IPS-18a (cell line): ENCODE measurements around the gene COL26A1.
"Not testable (repeated sequence)": the region's sequence is repeated elsewhere in the genome, so short reads cannot be mapped to it uniquely, and the experiment has no call there.

Experiments used
- H3K27ac ChIP-seq: one replicate; pipeline ENCODE4 v1.5.1; 2013; ENCODE audit warnings: low read length
- H3K27me3 ChIP-seq: one replicate; pipeline ENCODE4 v1.6.1; 2013; ENCODE audit warnings: mild to moderate bottlenecking, low read length; ENCODE audit not compliant: control insufficient read depth, insufficient read depth
- H3K36me3 ChIP-seq: one replicate; pipeline ENCODE4 v1.6.1; 2013; ENCODE audit warnings: low read depth, low read length; ENCODE audit not compliant: control insufficient read depth
- H3K4me1 ChIP-seq: one replicate; pipeline ENCODE4 v1.6.1; 2013; ENCODE audit warnings: low read depth, low read length; ENCODE audit not compliant: control insufficient read depth
- H3K4me3 ChIP-seq: one replicate; pipeline ENCODE4 v1.5.1; 2013; ENCODE audit warnings: low read length
- H3K9ac ChIP-seq: one replicate; pipeline ENCODE4 v1.6.1; 2013; ENCODE audit warnings: mild to moderate bottlenecking, low read length, moderate library complexity
- H3K9me3 ChIP-seq: one replicate; pipeline ENCODE4 v1.6.1; 2013; ENCODE audit warnings: low read depth, low read length; ENCODE audit not compliant: control insufficient read depth

Gene COL26A1

GRCh38 chr7:101602484-101603241 lies 240.0 kb downstream of the COL26A1 start:
- Histone ChIP-seq H3K9ac (no peak overlapping the region), H3K4me1 (no peaks in the 10 kb centered on the region), H3K36me3 (no peaks in the 10 kb centered on the region), H3K4me3 (no peak overlapping the region), H3K27me3 (peaks cover 4% of the 10 kb centered on the region), H3K9me3 (no peaks in the 10 kb centered on the region), H3K27ac (no peak overlapping the region)

GRCh38 chr7:101604331-101604933 lies 241.8 kb downstream of the COL26A1 start:
- H3K36me3 ChIP-seq = no peaks in the 10 kb centered on the region
- no peak overlapping the region for H3K9ac ChIP-seq
- peaks cover 4% of the 10 kb centered on the region for H3K27me3 ChIP-seq

DNA sequence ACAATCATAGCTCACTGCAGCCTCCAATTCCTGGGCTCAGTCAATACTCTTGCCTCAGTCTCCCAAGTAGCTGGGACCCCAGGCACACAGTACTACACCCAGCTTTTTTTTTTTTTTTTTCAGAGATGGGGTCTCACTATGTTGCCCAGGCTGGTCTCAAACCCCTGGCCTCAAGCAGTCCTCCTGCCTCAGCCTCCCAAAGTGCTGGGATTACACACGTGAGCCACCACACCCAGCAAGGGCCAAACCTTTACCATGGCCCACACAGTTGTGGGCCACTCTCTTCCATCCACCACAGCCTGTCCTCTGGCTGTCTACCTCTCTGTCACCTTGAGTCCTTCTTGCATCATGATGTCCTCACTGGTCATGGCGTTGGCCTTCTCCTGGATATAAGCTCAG lies 242.3 kb downstream of the COL26A1 start:
- not testable (repeated sequence) for H3K27ac ChIP-seq, H3K9me3 ChIP-seq, H3K4me1 ChIP-seq, H3K27me3 ChIP-seq, H3K36me3 ChIP-seq, H3K9ac ChIP-seq, H3K4me3 ChIP-seq

More at GRCh38 chr7:101604331-101604933, 241.8 kb downstream of the COL26A1 start:
- H3K27ac ChIP-seq = no peak overlapping the region
- H3K9me3 ChIP-seq = no peaks in the 10 kb centered on the region
- peaks cover 6% of the 10 kb centered on the region for H3K4me1 ChIP-seq
- no peak overlapping the region for H3K4me3 ChIP-seq

GRCh38 chr7:101605611-101606497 lies 243.2 kb downstream of the COL26A1 start:
- Histone ChIP-seq H3K4me1 (peaks cover 6% of the 10 kb centered on the region), H3K9ac (no peak overlapping the region), H3K27ac (no peak overlapping the region), H3K4me3 (no peak overlapping the region), H3K27me3 (peaks cover 4% of the 10 kb centered on the region), H3K9me3 (no peaks in the 10 kb centered on the region), H3K36me3 (no peaks in the 10 kb centered on the region)

- Histone ChIP-seq H3K9me3 (no peaks in the 10 kb centered on the region), H3K4me3 (no peak overlapping the region), H3K36me3 (no peaks in the 10 kb centered on the region), H3K27me3 (peaks cover 4% of the 10 kb centered on the region), H3K4me1 (peaks cover 6% of the 10 kb centered on the region), H3K27ac (no peak overlapping the region), H3K9ac (no peak overlapping the region)
Observed at GRCh38 chr7:101606498-101606923, 243.8 kb downstream of the COL26A1 start.
